Measurements from ENCODE around the gene FSIP2. TPM values are rescaled to one million over a fixed set of nuclear protein-coding genes. Genes with fewer than 3 reads are reported as not detected.

Gene FSIP2
- total and polyA plus RNA-seq, 2 of the 13 experiments (the other 11 are each of a cell fraction or from before 2014, with no cell fraction given) = 0.01 to 0.07 TPM

GRCh38 chr2:185813707-185814106 is 75.1 kb downstream of the FSIP2 start (continued):
- 0 out of 2 replicates have a peak, but pooled peaks have one; percentile 32 for TF ChIP-seq ZNF142 (CRISPR knock-in tag; IDR thresholded peaks at IDR 0.05)
- 0 out of 2 replicates have a peak, but pooled peaks have one; percentile 35 for TF ChIP-seq ZNF614 (CRISPR knock-in tag; IDR thresholded peaks at IDR 0.05; ENCODE audit: borderline replicate concordance)
- peak; percentile 83 for TF ChIP-seq TFE3 (CRISPR knock-in tag; IDR thresholded peaks at IDR 0.05)
- no peak for TF ChIP-seq HMGXB3 (CRISPR knock-in tag; IDR thresholded peaks at IDR 0.05; ENCODE audit: borderline replicate concordance)
- TF ChIP-seq NCOA5 (CRISPR knock-in tag; IDR thresholded peaks at IDR 0.05) = no peak
- peak; percentile 97 for TF ChIP-seq TBX3 (IDR thresholded peaks at IDR 0.05; ENCODE audit: borderline replicate concordance)
- TF ChIP-seq PCBP2 (optimal IDR thresholded peaks at IDR 0.05; ENCODE audit: low read depth, low read length, poor library complexity, severe bottlenecking) = no peak
- TF ChIP-seq ZNF747 (CRISPR knock-in tag; IDR thresholded peaks at IDR 0.05; ENCODE audit: borderline replicate concordance) = no peak
- no peak for TF ChIP-seq ZNF75D (CRISPR knock-in tag; IDR thresholded peaks at IDR 0.05; ENCODE audit: borderline replicate concordance)
- peak; percentile 80; the same call in 1 of the 2 replicates for TF ChIP-seq SIX4 (CRISPR knock-in tag; IDR thresholded peaks at IDR 0.05)
- no peak for TF ChIP-seq ZNF296 (CRISPR knock-in tag; conservative IDR thresholded peaks at IDR 0.05)
- TF ChIP-seq ZNF562 (CRISPR knock-in tag; IDR thresholded peaks at IDR 0.05; ENCODE audit: borderline replicate concordance) = no peak
- TF ChIP-seq ZKSCAN8 (CRISPR knock-in tag; IDR thresholded peaks at IDR 0.05; ENCODE audit: borderline replicate concordance) = peak; percentile 67; the same call in 1 of the 2 replicates
- TF ChIP-seq ZFX (CRISPR knock-in tag; IDR thresholded peaks at IDR 0.05; ENCODE audit: low read depth) = no peak
- TF ChIP-seq ZBTB25 (CRISPR knock-in tag; IDR thresholded peaks at IDR 0.05) = peak; percentile 59; the same call in 1 of the 2 replicates
- TF ChIP-seq EP300 (IDR thresholded peaks at IDR 0.05; ENCODE audit: low read depth in 2 of 2, low read length in 2 of 2) = peak; percentile 69 to 94
- TF ChIP-seq EP300 (CRISPR knock-in tag; IDR thresholded peaks at IDR 0.05; ENCODE audit: borderline replicate concordance) = no peak
